ENCODE data around the gene MPP3. TPM values are rescaled to one million over a fixed set of nuclear protein-coding genes. Genes with fewer than 3 reads are reported as not detected.

MPP3 gene
- total RNA-seq, 4 donors from 2014 or later, result 1.6 to 16.1 (median 10.5) TPM

DNA sequence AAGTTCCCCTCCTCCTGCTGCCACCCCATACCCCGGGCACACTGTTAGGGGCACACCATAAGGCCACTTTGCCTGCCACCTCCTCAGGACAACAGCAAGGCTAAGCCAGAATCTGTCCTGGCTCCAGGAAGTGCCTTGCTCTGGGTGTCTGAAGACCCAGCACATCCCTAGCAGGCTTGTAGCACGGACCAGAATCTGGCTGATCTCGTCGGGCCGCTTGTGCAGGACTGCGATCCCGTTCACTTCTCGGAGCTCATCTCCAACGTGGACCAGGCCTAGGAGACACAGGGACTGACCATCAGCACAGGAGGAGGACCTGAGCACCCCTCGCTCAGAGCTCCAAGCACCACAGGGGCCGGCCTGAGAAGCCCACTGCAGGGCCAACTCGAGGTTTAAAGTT lies 7.4 kb downstream of the MPP3 start:
- Histone ChIP-seq H3K27me3 (no peaks in the 10 kb centered on the region), H3K9me3 (no peaks in the 10 kb centered on the region), H3K4me1 (peaks cover 0 to 15% (median 0%) of the 10 kb centered on the region in 4 donors), H3K4me3 (no peak overlapping the region), H3K27ac (no peak overlapping the region), H3K36me3 (no peaks in the 10 kb centered on the region)
- DNase-seq, result no peak
- TF ChIP-seq POLR2A (IDR thresholded peaks at IDR 0.05) (no peak), CTCF (IDR thresholded peaks at IDR 0.05) (no peak)

GRCh38 chr17:43823350-43824084 lies 9.4 kb downstream of the MPP3 start:
- no peaks in the 10 kb centered on the region for H3K9me3 ChIP-seq
- TF ChIP-seq CTCF (IDR thresholded peaks at IDR 0.05) (no peak), POLR2A (IDR thresholded peaks at IDR 0.05) (no peak)
- peaks cover 0 to 15% (median 0%) of the 10 kb centered on the region in 4 donors for H3K4me1 ChIP-seq
- H3K36me3 ChIP-seq, result no peaks in the 10 kb centered on the region
- no peak for DNase-seq
- H3K27me3 ChIP-seq, result no peaks in the 10 kb centered on the region
- H3K27ac ChIP-seq, result peak overlapping the region in 2 of 4 donors; percentile 5 to 12
- H3K4me3 ChIP-seq, result no peak overlapping the region

- Histone ChIP-seq H3K27ac (peak overlapping the region in 1 of 4 donors; percentile 5), H3K4me3 (no peak overlapping the region), H3K27me3 (no peaks in the 10 kb centered on the region), H3K36me3 (no peaks in the 10 kb centered on the region), H3K9me3 (no peaks in the 10 kb centered on the region), H3K4me1 (peaks cover 0 to 15% (median 0%) of the 10 kb centered on the region in 4 donors)
- DNase-seq, result no peak
- TF ChIP-seq CTCF (IDR thresholded peaks at IDR 0.05) (no peak), POLR2A (IDR thresholded peaks at IDR 0.05) (no peak)
Measured at GRCh38 chr17:43822570-43823190, 10.3 kb downstream of the MPP3 start.

- no peak overlapping the region for H3K4me3 ChIP-seq
- peaks cover 0 to 21% (median 0%) of the 10 kb centered on the region in 4 donors for H3K4me1 ChIP-seq
- no peak for TF ChIP-seq POLR2A (IDR thresholded peaks at IDR 0.05)
- TF ChIP-seq CTCF (IDR thresholded peaks at IDR 0.05), result no peak
- no peaks in the 10 kb centered on the region for H3K9me3 ChIP-seq
- H3K36me3 ChIP-seq, result no peaks in the 10 kb centered on the region
- H3K27ac ChIP-seq, result no peak overlapping the region
- no peaks in the 10 kb centered on the region for H3K27me3 ChIP-seq
- no peak for DNase-seq
Measured at GRCh38 chr17:43820759-43821158, 12.2 kb downstream of the MPP3 start.

DNA sequence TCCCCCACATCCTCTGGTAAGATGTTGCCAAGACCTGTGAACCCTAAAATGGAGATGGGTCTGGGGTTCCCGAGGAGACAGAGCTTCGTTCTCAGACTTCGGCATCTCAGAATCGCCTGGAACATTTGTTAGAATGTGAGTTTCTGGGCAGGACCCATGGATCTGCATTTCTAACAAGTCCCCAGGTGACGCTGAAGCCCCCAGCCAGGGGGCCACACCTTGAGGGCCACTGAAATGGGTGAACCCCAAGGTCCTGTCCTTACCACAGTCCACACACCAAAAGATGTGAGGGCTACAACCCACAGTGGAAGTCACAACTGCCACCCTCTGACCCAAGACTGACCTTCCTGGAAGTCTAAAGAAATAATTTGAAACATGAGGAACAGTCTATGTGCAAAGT lies 14.0 kb downstream of the MPP3 start:
- Histone ChIP-seq H3K9me3 (no peaks in the 10 kb centered on the region), H3K27ac (no peak overlapping the region), H3K4me3 (no peak overlapping the region), H3K27me3 (no peaks in the 10 kb centered on the region), H3K4me1 (peaks cover 0 to 18% (median 0%) of the 10 kb centered on the region in 4 donors), H3K36me3 (no peaks in the 10 kb centered on the region)
- no peak for DNase-seq
- TF ChIP-seq POLR2A (IDR thresholded peaks at IDR 0.05), result no peak
- no peak for TF ChIP-seq CTCF (IDR thresholded peaks at IDR 0.05)
